Esophagus squamous epithelium (tissue), 5 donors: Measurements from ENCODE around the gene FN1. TPM values are rescaled to one million over a fixed set of nuclear protein-coding genes. Genes with fewer than 3 reads are reported as not detected.
"Not testable (repeated sequence)": the region's sequence is repeated elsewhere in the genome, so short reads cannot be mapped to it uniquely, and the experiment has no call there.

ENCODE experiments used
- DNase-seq: peaks from one replicate; lab custom pipeline; 2025; lab: John Stamatoyannopoulos, UW
- H3K27ac ChIP-seq, 4 donors: fragments of 200-600 bp; sonication (generic); one replicate each; pipeline ENCODE4 v1.5.1; 2016 to 2019; ENCODE audit warnings: mild to moderate bottlenecking in 1 of 4
- H3K27me3 ChIP-seq, 4 donors: fragments of 200-600 bp; sonication (generic); 1 replicate in 3 of 4; 2 replicates in 1 of 4; pipeline versions ENCODE4 v1.5.1 to v1.6.0; 2017 to 2021; ENCODE audit warnings: antibody characterized with exemption in 1 of 4
- H3K36me3 ChIP-seq, 3 donors: fragments of 200-600 bp; sonication (generic); one replicate each; pipeline ENCODE4 v1.5.1; 2016 to 2019
- H3K4me1 ChIP-seq, 3 donors: fragments of 200-600 bp; sonication (generic); one replicate each; pipeline ENCODE4 v1.5.1; 2017 to 2019
- H3K4me3 ChIP-seq, 4 donors: fragments of 200-600 bp; sonication (generic); 1 replicate in 3 of 4; 2 replicates in 1 of 4; pipeline ENCODE4 v1.5.1; 2016 to 2019; ENCODE audit warnings: mild to moderate bottlenecking in 2 of 4, moderate library complexity in 1 of 4
- H3K9me3 ChIP-seq, 3 donors: fragments of 200-600 bp; sonication (generic); one replicate each; pipeline ENCODE4 v1.5.1; 2016 to 2019
- CTCF ChIP-seq, 6 experiments: fragments of 450-650 bp in 4 of 6; fragments of 200-600 bp in 2 of 6; sonication (generic) in 2 of 6; IDR thresholded peaks; one replicate each; pipeline ENCODE4 v1.5.1; 2016 to 2019; ENCODE audit warnings: antibody characterized with exemption in 6 of 6, mild to moderate bottlenecking in 4 of 6, moderate library complexity in 4 of 6
- POLR2A ChIP-seq, 4 donors: fragments of 450-650 bp; IDR thresholded peaks; one replicate each; pipeline ENCODE4 v1.6.1; 2017; ENCODE audit warnings: antibody characterized with exemption in 4 of 4, mild to moderate bottlenecking in 4 of 4, moderate library complexity in 3 of 4
- WGBS, 2 donors: methylation state at CpG; one replicate each; pipeline ENCODE4 v1.1.5; 2018; 5-methylcytosine and 5-hydroxymethylcytosine counted together
- intact Hi-C: fragments of 100-400 bp; cut with DNase I; formaldehyde crosslinking; loops from one replicate; pipeline ENCODE4 v1.15.0; 2022
- total RNA-seq, 4 donors: library from RNA; depleted of rRNA; stranded (reverse); fragments of >200 nt; gene quantifications; one replicate each; pipeline ENCODE4 v1.1.0, GENCODE V29; 2016
- donor health status: DM: yes; HTN: yes; CAD: no.

Gene FN1
- total RNA-seq, 4 donors from 2014 or later, result 15.7 to 393 (median 112) TPM

GRCh38 chr2:215314896-215315295, 121.0 kb downstream of the FN1 start:
- intact Hi-C loops, result no loop called here
- peaks cover 0 to 37% (median 2%) of the 10 kb centered on the region in 3 donors for H3K36me3 ChIP-seq
- WGBS, 2 donors, result 44 to 75% methylated on average over 1 of the region's 1 CpG
- H3K27ac ChIP-seq, result no peak overlapping the region
- peaks cover 0 to 39% (median 0%) of the 10 kb centered on the region in 3 donors for H3K4me1 ChIP-seq
- no peaks in the 10 kb centered on the region for H3K9me3 ChIP-seq
- H3K4me3 ChIP-seq, result no peak overlapping the region
- TF ChIP-seq POLR2A (IDR thresholded peaks at IDR 0.05) (no peak), CTCF (IDR thresholded peaks at IDR 0.05) (no peak)
- H3K27me3 ChIP-seq, result no peaks in the 10 kb centered on the region
- no peak for DNase-seq

- Histone ChIP-seq H3K27me3 (no peaks in the 10 kb centered on the region), H3K27ac (peak overlapping the region in 2 of 4 donors; percentile 85), H3K36me3 (peaks cover 0 to 20% (median 0%) of the 10 kb centered on the region in 3 donors), H3K9me3 (no peaks in the 10 kb centered on the region), H3K4me3 (no peak overlapping the region), H3K4me1 (peaks cover 0 to 39% (median 0%) of the 10 kb centered on the region in 3 donors)
- intact Hi-C loops, result no loop called here
- 68 to 78% methylated on average over 4 of the region's 4 CpGs for WGBS, 2 donors
- no peak for TF ChIP-seq CTCF (IDR thresholded peaks at IDR 0.05)
- no peak for TF ChIP-seq POLR2A (IDR thresholded peaks at IDR 0.05)
- no peak for DNase-seq
Measured at GRCh38 chr2:215313255-215313613, 122.6 kb downstream of the FN1 start.

- WGBS, 2 donors, result 0% methylated on average over 7 to 22 of the region's 64 CpGs
- H3K4me3 ChIP-seq, result peak within 1 kb of the TSS; percentile 66 to 74 (median 68)
Measured at GRCh38 chr2:215311625-215312396, 124.1 kb downstream of the FN1 start, which contains the start of gene ATIC. Gene ATIC (plus strand): TSS chr2:215312059. CDS start chr2:215312143, 84 bp downstream.

GRCh38 chr2:215311259-215311624, 124.6 kb downstream of the FN1 start:
- H3K9me3 ChIP-seq, H3K27me3 ChIP-seq, DNase-seq, intact Hi-C loops: not testable (repeated sequence)
- Histone ChIP-seq H3K27ac (peak overlapping the region in 3 of 4 donors; percentile 79 to 85 (median 85)), H3K4me3 (peak overlapping the region; percentile 66 to 74 (median 68)), H3K36me3 (peaks cover 0 to 16% (median 0%) of the 10 kb centered on the region in 3 donors), H3K4me1 (peaks cover 0 to 39% (median 0%) of the 10 kb centered on the region in 3 donors)
- whole genome bisulfite sequencing, 2 donors, result 38 to 71% methylated on average over 10 to 11 of the region's 13 CpGs

More at GRCh38 chr2:215311625-215312396, 124.1 kb downstream of the FN1 start, which contains the start of gene ATIC:
- peak; percentile 70 for DNase-seq
- Histone ChIP-seq H3K9me3 (no peaks in the 10 kb centered on the region), H3K27ac (peak within 1 kb of the TSS; percentile 79 to 85 (median 84)), H3K36me3 (peaks cover 0 to 16% (median 0%) of the 10 kb centered on the region in 3 donors), H3K4me1 (peaks cover 0 to 39% (median 0%) of the 10 kb centered on the region in 3 donors), H3K27me3 (no peaks in the 10 kb centered on the region)
- intact Hi-C loops, result no loop called here
- TF ChIP-seq POLR2A (IDR thresholded peaks at IDR 0.05) (peak in 3 of 4 donors; percentile 14 to 61 (median 40)), CTCF (IDR thresholded peaks at IDR 0.05) (peak in 3 of 6 experiments; percentile 29 to 36 (median 31))

Other genes starting within 250 kb of the FN1 start
- 10 to 100 TPM; 29.4 to 42.7 (median 38.6) TPM for gene ATIC, start 124.0 kb downstream of the FN1 start, total RNA-seq